Measurements from ENCODE around the gene JADE2. TPM values are rescaled to one million over a fixed set of nuclear protein-coding genes. Genes with fewer than 3 reads are reported as not detected.
A peak's percentile ranks its signal among the peaks of the same experiment; 100 is the strongest.

JADE2 gene
- total RNA-seq, 4 donors from 2014 or later: 9.1 to 32.8 (median 14.9) TPM

DNA sequence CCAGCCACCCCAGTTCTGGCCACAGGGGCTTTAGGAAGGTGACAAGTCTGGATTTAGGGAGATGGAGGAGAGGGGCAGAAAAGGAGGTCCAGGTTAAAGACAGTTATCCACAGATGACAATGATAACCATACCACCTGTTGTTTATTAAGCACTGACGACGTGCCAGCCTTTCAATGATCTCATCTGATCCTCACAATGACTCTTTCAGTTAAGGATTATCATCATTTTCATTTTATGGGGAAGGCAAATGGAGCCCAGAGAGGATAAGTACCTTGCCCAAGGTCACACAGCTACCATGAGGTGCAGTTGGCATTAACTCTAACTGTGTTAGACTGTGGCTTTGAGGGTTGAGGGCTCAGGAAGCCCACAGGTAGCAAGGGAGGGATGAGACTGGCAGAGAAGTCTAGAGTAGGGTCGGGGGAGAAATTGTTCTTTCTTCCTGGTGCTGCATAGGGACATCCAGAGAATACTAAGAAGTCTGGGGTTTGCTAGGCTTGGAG, 21.5 kb upstream of the JADE2 start:
- DNase-seq: no peak
- H3K4me3 ChIP-seq: no peak overlapping the region
- no peaks in the 10 kb centered on the region for H3K9me3 ChIP-seq
- intact Hi-C loops (cut with DNase I): no loop called here
- H3K4me1 ChIP-seq: peaks cover 7 to 55% (median 36%) of the 10 kb centered on the region in 3 donors
- H3K36me3 ChIP-seq: no peaks in the 10 kb centered on the region
- H3K27ac ChIP-seq: peak overlapping the region; percentile 67 to 90 (median 76)
- 53 to 57% methylated on average over 3 of the region's 3 CpGs for WGBS, 2 donors
- TF ChIP-seq, protein P1, sequence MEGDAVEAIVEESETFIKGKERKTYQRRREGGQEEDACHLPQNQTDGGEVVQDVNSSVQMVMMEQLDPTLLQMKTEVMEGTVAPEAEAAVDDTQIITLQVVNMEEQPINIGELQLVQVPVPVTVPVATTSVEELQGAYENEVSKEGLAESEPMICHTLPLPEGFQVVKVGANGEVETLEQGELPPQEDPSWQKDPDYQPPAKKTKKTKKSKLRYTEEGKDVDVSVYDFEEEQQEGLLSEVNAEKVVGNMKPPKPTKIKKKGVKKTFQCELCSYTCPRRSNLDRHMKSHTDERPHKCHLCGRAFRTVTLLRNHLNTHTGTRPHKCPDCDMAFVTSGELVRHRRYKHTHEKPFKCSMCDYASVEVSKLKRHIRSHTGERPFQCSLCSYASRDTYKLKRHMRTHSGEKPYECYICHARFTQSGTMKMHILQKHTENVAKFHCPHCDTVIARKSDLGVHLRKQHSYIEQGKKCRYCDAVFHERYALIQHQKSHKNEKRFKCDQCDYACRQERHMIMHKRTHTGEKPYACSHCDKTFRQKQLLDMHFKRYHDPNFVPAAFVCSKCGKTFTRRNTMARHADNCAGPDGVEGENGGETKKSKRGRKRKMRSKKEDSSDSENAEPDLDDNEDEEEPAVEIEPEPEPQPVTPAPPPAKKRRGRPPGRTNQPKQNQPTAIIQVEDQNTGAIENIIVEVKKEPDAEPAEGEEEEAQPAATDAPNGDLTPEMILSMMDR (IDR thresholded peaks at IDR 0.05): no peak
- no peak for TF ChIP-seq POLR2A (IDR thresholded peaks at IDR 0.05)
- no peaks in the 10 kb centered on the region for H3K27me3 ChIP-seq

DNA sequence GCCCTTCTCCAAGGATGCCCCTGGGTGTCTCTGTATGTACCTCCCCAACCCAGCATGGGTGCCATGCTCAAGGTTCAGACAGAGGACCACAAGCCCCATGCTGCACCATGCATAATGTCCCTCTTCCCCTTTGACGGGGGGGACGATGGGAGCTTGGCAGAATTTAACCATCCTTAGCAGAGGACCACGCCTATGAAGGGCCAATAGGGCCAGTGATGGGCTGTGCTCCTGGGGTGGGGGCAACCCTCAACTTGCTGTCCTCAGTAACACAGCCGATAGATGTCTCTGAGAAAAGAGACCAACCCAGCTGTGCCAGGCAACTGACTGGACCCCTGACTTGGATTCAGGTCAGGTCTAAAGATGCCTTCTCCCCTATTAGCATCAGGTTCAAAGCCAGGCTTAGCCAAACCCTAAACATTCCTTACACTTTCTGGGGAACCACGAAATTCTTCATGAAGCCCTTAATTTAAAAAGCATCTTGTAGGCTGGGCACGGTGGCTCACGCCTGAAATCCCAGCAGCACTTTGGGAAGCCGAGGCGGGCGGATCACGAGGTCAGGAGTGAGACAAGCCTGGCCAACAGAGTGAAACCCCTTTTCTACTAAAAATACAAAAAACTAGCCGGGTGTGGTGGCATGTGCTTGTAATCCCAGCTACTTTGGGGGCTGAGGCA, 20.7 kb upstream of the JADE2 start:
- no peak overlapping the region for H3K4me3 ChIP-seq
- no peaks in the 10 kb centered on the region for H3K9me3 ChIP-seq
- H3K4me1 ChIP-seq: peaks cover 7 to 55% (median 36%) of the 10 kb centered on the region in 3 donors
- TF ChIP-seq, protein P1 (IDR thresholded peaks at IDR 0.05): no peak
- no peak for TF ChIP-seq POLR2A (IDR thresholded peaks at IDR 0.05)
- 90 to 96% methylated on average over 8 to 10 of the region's 12 CpGs for WGBS, 2 donors
- no peaks in the 10 kb centered on the region for H3K27me3 ChIP-seq
- H3K36me3 ChIP-seq: no peaks in the 10 kb centered on the region
- intact Hi-C loops (cut with DNase I): no loop called here
- no peak for DNase-seq
- peak overlapping the region in 2 of 4 donors; percentile 67 to 90 for H3K27ac ChIP-seq

DNA sequence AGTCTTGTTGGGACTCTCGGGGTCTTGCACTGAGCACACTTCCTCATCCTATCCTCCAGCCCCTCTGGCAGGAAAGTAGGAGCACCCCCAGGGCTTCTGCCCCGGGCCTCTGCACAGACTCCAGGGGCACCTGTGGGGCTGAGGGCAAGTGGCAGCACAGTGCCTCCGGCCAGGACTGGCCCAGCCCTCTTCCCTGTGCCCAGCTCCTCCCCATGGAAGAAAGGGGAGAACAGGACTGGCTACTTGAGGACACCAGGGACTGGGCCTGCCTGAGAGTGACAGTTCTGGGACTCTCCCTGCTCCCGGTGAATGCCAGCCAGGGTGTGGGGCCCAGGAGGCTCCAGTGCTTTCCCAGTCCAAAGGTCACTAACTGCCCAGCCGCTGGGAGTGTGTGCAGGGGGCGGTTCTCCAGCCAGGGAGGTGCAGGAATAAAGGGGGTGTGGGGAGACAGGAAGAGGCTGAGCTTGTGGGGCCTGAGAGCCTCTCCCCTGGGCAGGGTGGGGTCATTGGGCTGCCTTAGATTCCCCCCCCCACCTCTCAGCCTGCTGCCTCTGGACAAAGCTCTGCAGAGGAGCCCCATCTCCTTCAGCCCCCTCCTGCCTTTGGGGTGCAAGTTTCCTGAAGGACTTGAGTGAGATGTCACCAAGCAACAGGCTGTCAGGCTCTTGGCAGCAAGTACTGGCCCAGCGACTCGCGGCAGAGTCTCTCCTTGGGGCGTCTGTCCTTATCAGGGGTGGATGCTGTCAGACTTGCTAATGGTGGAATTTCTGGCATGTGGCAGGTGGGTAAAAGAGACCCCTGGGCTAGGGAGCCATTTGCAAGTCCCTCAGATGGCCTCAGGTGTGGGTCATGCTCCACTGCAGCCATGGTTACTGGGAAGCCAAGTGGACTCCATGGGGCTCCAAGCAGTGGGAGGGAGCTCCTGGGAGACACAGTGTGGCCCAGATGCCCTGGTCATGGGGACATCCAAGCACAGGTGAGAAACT, 19.1 kb upstream of the JADE2 start:
- intact Hi-C loops (cut with DNase I): no loop called here
- Histone ChIP-seq H3K4me1 (peaks cover 7 to 63% (median 42%) of the 10 kb centered on the region in 3 donors), H3K9me3 (no peaks in the 10 kb centered on the region), H3K36me3 (no peaks in the 10 kb centered on the region), H3K27me3 (no peaks in the 10 kb centered on the region), H3K4me3 (peak overlapping the region in 1 of 4 donors; percentile 21), H3K27ac (peak overlapping the region in 2 of 4 donors; percentile 29 to 53)
- WGBS, 2 donors: 26 to 31% methylated on average over 3 to 6 of the region's 10 CpGs
- no peak for TF ChIP-seq POLR2A (IDR thresholded peaks at IDR 0.05)
- TF ChIP-seq, protein P1 (IDR thresholded peaks at IDR 0.05): no peak
- no peak for DNase-seq

DNA sequence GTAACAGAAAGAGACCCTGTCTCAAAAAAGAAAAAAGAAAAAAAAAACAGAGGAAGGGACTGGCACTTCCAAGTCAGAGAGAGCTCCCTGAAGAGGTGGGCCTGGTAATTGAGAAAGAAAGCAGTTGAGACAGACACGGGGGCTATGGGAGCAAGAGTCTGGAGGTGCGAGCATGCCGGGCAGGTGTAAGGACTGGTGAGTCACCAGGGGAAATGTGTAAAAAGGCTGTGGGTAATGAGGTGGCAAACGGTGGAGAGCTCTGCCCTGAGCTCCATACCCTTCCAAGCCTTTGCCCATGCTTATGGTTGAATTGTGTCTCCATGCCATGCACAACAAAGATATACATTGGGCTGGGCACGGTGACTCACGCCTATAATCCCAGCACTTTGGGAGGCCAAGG, 18.0 kb upstream of the JADE2 start:
- no peak overlapping the region for H3K27ac ChIP-seq
- peaks cover 17 to 63% (median 53%) of the 10 kb centered on the region in 3 donors for H3K4me1 ChIP-seq
- 49 to 63% methylated on average over 5 to 6 of the region's 6 CpGs for WGBS, 2 donors
- no peak overlapping the region for H3K4me3 ChIP-seq
- no peaks in the 10 kb centered on the region for H3K9me3 ChIP-seq
- no peaks in the 10 kb centered on the region for H3K27me3 ChIP-seq
- no peaks in the 10 kb centered on the region for H3K36me3 ChIP-seq
- TF ChIP-seq, protein P1 (IDR thresholded peaks at IDR 0.05): no peak
- TF ChIP-seq POLR2A (IDR thresholded peaks at IDR 0.05): no peak
- intact Hi-C loops (cut with DNase I): no loop called here
- DNase-seq: no peak
